ENCODE results near the gene GZF1.

Gene GZF1

GRCh38 chr20:23370274-23370673 is 8.3 kb downstream of the GZF1 start:
- no peak overlapping the region for H2AFZ ChIP-seq (ENCODE audit: low read depth, low read length, severe bottlenecking)
- H3K79me2 ChIP-seq (ENCODE audit: insufficient read depth, low read length) = peaks cover 32% of the 10 kb centered on the region
- no peak overlapping the region for H3K4me3 ChIP-seq (ENCODE audit: insufficient read depth, low read length, poor library complexity, severe bottlenecking)
- H3K27ac ChIP-seq (ENCODE audit: low read depth, low read length) = no peak overlapping the region
- TF ChIP-seq EZH2phosphoT487 (conservative IDR thresholded peaks at IDR 0.05; ENCODE audit: low read length) = no peak
- TF ChIP-seq CTCF (IDR thresholded peaks at IDR 0.05; ENCODE audit: insufficient read depth, low read length, poor library complexity, severe bottlenecking) = no peak
- H3K4me2 ChIP-seq (ENCODE audit: low read depth, low read length, poor library complexity, severe bottlenecking) = no peak overlapping the region
- H3K27me3 ChIP-seq (ENCODE audit: low read length) = no peaks in the 10 kb centered on the region
- no peaks in the 10 kb centered on the region for H3K9me3 ChIP-seq (ENCODE audit: insufficient read depth, low read length)
- H3K9me2 ChIP-seq (replicated peaks; ENCODE audit: insufficient read depth, low read length) = no peaks in the 10 kb centered on the region
- peaks cover 4% of the 10 kb centered on the region; the same call in 1 of the 2 replicates for H4K20me1 ChIP-seq (ENCODE audit: low read depth, low read length)
- H3K36me3 ChIP-seq (ENCODE audit: low read length) = peaks cover 11% of the 10 kb centered on the region; the same call in 1 of the 2 replicates
- peaks cover 5% of the 10 kb centered on the region; the same call in 1 of the 2 replicates for H3F3A ChIP-seq (ENCODE audit: insufficient read depth)
- H3K9ac ChIP-seq (ENCODE audit: low read length) = no peak overlapping the region

GRCh38 chr20:23370873-23371272 is 8.9 kb downstream of the GZF1 start:
- Histone ChIP-seq H3K9ac (ENCODE audit: low read length) (no peak overlapping the region), H3K9me2 (replicated peaks; ENCODE audit: insufficient read depth, low read length) (no peaks in the 10 kb centered on the region), H3K4me2 (ENCODE audit: low read depth, low read length, poor library complexity, severe bottlenecking) (no peak overlapping the region), H3K9me3 (ENCODE audit: insufficient read depth, low read length) (no peaks in the 10 kb centered on the region), H3K27ac (ENCODE audit: low read depth, low read length) (no peak overlapping the region), H4K20me1 (ENCODE audit: low read depth, low read length) (peaks cover 4% of the 10 kb centered on the region; the same call in 1 of the 2 replicates), H3K4me3 (ENCODE audit: insufficient read depth, low read length, poor library complexity, severe bottlenecking) (no peak overlapping the region), H3F3A (ENCODE audit: insufficient read depth) (peaks cover 8% of the 10 kb centered on the region; the same call in 1 of the 2 replicates), H3K79me2 (ENCODE audit: insufficient read depth, low read length) (peaks cover 26% of the 10 kb centered on the region), H3K36me3 (ENCODE audit: low read length) (peaks cover 11% of the 10 kb centered on the region; the same call in 1 of the 2 replicates), H3K27me3 (ENCODE audit: low read length) (no peaks in the 10 kb centered on the region), H2AFZ (ENCODE audit: low read depth, low read length, severe bottlenecking) (no peak overlapping the region)
- no peak for TF ChIP-seq CTCF (IDR thresholded peaks at IDR 0.05; ENCODE audit: insufficient read depth, low read length, poor library complexity, severe bottlenecking)

GRCh38 chr20:23371496-23371895 is 9.5 kb downstream of the GZF1 start:
- Histone ChIP-seq H3F3A (ENCODE audit: insufficient read depth) (peaks cover 8% of the 10 kb centered on the region; the same call in 1 of the 2 replicates), H3K36me3 (ENCODE audit: low read length) (peaks cover 15% of the 10 kb centered on the region; the same call in 1 of the 2 replicates), H4K20me1 (ENCODE audit: low read depth, low read length) (peaks cover 4% of the 10 kb centered on the region; the same call in 1 of the 2 replicates), H3K79me2 (ENCODE audit: insufficient read depth, low read length) (peaks cover 20% of the 10 kb centered on the region), H3K9ac (ENCODE audit: low read length) (no peak overlapping the region), H3K9me3 (ENCODE audit: insufficient read depth, low read length) (no peaks in the 10 kb centered on the region), H3K4me3 (ENCODE audit: insufficient read depth, low read length, poor library complexity, severe bottlenecking) (no peak overlapping the region), H2AFZ (ENCODE audit: low read depth, low read length, severe bottlenecking) (no peak overlapping the region), H3K4me2 (ENCODE audit: low read depth, low read length, poor library complexity, severe bottlenecking) (no peak overlapping the region), H3K9me2 (replicated peaks; ENCODE audit: insufficient read depth, low read length) (no peaks in the 10 kb centered on the region), H3K27ac (ENCODE audit: low read depth, low read length) (no peak overlapping the region), H3K27me3 (ENCODE audit: low read length) (no peaks in the 10 kb centered on the region)
- no peak for TF ChIP-seq CTCF (IDR thresholded peaks at IDR 0.05; ENCODE audit: insufficient read depth, low read length, poor library complexity, severe bottlenecking)
- TF ChIP-seq EZH2phosphoT487 (conservative IDR thresholded peaks at IDR 0.05; ENCODE audit: low read length) = no peak
